GM21390 (cell line): ENCODE data around the gene USP13.

Experiments
- ATAC-seq: cut with Tn5 transposase; IDR thresholded peaks from one replicate; pipeline ENCODE4 v1.9.1; 2021; ENCODE audit not compliant: unreplicated experiment

Gene USP13

DNA sequence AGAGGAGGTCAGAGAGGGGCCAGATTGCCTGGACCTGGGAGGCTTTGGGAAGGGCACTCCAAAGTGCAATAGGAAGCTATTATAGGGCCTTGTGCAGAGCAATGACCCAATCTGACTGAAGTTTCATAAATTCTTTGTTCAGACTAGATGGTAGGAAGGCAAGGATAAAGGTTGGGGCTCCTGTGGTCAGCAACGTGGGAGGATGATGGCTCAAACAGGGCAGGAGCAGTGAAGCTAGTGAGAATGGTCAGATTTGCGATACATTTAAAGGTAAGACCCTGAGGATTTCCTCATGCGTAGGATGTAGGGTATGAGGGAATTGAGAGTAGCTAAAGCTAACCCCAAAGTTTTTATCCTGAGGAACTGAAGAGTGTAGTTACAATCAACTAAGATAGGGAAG is 139.0 kb downstream of the USP13 start:
- ATAC-seq, result no peak

DNA sequence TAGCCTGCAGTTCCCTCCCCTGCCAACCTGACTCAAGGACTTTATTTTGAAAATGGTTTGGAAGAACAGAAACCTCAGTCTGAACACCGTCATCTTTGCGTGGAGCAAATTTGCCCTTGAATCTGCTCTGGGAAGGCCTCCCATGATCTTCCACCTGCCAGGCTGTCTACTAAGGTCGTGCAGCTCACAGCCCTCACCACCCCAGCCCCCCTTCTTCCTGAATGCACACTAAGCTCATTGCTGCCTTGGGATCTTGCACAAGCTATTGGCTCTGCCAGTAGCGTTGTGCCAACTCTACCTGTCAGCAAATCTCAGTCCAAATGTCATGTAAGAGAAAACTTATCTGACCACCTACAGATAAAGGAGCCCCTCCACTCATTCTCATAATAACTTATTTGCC is 141.5 kb downstream of the USP13 start:
- no peak for ATAC-seq

DNA sequence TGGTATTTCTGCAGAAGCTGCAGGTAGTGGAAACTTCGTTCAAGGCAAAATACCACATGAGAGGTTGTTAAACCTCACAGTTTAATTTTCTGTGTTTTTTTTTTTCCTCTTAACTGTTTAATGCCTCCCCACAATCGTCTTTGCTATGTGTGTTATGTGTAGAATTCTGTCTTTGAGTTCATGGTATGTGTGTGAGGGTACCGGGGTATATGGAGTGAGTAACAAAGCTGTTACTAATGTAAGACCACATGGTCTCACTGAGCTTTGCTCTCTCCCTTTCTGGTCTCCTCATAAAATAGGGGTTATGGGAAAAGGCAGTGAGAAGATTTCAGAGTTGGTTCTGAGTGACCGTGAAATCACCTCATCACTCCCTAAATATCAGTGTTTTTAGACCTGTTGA is 143.6 kb downstream of the USP13 start:
- no peak for ATAC-seq

DNA sequence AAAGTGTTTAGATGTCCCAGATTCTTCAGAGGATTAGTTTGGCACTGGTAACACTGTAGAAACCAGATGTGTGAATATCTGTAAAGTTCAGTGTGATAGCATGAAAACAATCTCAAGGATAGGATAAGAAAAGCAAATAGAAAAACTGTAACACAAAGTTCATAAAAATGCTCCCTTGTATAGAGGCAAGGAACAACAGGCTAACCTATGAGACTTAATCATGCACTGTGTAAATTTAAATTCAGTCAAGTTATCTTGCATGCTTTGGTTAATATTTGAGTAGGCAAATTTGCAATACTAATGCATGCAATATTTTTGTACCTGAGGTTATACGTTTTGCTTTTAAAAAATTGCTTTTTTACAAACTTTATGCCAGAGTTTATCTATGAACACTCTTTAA is 144.4 kb downstream of the USP13 start:
- ATAC-seq, result no peak

DNA sequence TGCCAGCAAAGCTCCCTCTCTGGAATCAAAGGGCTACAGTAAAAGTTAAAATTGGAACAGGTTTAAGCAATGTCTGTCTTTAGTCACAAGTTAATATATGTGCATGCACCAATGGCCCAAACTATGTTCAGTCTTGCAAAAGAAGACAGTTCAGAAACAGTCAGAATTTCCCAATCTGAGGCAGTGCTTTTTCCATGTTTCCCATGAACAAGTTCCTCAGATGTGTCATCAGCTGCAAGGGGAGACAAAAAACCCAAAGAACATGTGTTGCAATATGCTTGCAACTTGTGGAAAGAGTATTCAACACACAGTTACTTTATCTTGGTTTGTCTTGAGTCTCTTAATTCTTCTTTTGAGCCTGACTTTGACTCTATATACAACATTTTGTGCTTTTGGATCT is 148.4 kb downstream of the USP13 start:
- ATAC-seq, result no peak

DNA sequence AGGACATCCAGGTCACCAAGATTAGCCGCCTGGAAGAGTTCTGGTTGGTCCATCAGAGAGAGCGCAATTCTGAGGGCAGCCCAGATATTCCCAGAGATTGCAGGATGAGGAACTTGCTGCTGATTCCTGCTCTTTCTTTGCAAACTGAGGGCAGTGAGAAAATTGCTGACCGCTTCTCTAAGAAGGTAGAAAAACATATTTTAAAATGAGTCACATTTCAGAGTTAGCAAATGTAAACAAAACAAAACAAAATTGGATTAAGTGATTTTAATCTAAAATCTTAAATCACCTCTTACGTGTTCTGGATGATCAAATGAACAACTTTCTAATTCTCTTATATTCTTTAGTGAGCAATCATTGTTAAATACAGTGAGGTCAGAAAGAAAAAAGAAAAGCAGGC is 149.0 kb downstream of the USP13 start:
- no peak for ATAC-seq

DNA sequence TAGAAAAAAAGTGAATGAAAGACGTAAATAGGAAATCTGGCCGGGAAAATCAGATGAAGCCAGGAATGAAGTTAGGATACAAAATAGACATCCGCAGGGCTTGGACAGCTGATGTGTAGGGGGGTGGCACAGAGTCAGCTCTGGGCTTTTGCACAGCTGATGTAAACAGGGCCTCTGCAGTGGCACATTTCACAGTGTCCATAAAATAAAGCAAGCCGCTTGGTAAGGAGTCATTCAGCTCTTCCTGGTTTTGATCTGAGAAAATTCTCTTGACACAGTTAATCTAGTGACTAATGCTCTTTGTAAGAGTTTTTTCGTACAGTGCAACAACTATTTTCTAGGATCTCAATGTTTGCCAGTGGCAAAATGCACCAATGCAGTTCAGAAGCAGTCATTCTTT is 153.3 kb downstream of the USP13 start:
- no peak for ATAC-seq

DNA sequence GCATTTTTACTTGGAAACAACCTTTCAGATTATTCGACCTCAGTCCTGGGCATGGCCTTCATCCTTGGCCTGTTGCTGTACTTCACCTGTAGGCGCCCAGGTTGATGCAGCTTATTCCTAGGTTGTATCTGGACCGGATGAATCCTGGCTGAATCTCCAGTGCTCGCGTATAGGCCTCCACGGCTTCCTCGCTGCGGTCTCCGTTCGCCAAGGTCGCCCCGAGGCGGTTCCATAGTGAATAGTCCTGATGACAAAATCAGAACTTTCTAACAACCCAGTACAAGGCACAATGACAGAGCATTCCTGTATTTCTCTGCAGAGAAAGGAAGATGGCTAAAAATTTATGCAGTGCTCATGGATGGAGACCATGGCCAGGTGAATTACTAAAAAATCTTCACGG is 154.7 kb downstream of the USP13 start:
- ATAC-seq, result no peak

DNA sequence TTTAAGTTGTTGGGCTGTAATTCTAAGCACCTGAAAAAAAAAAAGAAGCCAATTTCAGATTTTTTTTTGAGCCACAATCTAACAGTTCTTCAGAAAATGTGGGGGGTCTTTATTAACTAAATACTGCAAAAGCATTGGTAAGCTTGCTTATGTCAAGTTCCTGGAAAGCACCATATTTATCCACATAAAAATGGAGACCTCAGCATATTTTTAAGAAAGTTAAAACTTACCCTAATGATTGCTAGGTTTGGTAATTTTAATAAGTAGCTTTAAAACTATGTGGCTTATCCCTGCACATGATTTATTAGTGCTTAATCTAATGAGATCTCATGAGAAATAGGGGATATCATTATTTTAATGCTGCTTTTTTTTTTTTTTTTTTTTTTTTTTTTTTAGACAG is 156.8 kb downstream of the USP13 start:
- ATAC-seq, result no peak

DNA sequence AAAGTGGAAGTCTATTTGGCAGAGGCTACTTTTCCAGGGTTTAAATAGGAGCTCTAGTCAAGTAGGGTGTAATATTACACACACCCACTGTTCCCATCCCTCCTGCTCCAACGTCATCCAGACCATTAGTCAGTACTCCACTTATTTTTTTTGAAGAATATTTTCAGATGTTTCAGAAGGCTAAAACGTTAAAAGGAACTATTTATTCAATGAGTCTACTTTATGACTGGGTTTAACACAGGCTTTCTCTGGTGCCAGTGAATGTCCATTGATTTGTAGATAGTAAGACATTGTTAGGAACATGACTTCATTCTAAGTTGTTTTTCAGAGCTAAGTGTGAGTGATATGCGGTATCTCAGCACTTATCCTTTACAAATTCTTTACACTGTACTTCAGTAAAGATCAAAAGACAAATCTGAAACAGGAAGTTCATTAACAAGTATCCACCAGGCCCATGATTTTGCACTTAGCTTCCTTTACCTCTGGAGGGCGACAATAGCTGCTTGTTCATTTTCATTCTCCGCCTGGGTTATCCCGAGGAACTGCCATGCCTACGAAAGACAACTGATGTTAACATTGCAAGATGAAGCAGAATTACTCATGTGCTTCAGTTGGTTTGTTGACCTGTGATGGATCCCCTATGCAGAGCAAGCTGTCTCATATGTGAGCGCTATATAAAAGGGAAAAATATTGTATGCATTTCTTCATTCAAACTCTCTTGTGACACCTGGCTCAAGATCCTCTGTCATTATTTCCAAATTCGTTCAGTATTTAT is 158.7 kb downstream of the USP13 start:
- peak; percentile 93 for ATAC-seq

DNA sequence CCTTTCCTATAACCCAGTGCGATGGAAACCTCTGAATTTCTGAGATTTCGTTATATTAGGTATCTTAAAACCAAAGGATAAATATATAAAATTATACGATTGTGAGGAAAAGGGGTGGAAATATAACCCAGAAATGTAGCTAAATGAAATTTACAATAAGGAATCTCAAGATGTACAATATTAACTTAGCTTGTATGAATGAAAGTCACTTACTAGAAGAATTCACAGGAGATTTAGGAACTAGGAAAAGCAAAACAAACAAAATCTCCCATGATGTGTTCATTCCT is 159.2 kb downstream of the USP13 start:
- no peak for ATAC-seq

DNA sequence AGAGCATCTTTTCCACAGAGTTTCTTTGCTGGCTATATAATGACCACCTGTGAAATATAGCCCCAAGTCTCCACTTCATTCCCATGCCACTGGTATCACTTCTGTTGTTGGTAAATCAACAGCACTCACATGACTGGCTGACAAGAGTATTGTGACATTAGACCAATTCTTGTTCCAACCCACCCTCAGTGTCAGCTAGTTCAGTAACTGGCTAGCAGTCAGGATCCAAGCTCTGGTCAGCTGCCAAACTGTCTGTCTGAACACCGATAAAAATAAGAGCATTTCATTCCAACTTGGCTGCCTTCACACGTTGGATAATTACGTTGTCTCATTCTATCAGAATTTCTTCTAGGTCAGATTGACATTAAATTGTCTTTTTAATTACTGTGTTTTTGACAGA is 166.5 kb downstream of the USP13 start:
- no peak for ATAC-seq

DNA sequence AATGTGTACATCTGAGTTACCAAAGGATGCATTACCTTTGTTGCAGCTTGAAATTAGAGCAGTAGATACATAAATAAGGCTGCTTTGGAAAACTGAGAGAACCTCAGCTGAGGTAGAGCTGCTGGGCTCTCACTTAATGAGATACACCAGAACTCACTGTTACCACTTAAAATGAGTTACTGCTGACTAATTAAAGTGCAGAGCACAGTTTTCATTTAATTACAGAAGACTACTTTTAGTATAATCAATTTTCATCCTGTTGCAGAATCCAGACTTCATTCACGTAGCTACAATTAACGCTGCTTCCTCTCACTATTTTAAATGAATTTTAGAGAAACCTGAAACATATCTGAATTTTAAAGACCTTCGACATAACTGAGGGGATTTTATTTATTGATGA is 169.5 kb downstream of the USP13 start:
- no peak for ATAC-seq

DNA sequence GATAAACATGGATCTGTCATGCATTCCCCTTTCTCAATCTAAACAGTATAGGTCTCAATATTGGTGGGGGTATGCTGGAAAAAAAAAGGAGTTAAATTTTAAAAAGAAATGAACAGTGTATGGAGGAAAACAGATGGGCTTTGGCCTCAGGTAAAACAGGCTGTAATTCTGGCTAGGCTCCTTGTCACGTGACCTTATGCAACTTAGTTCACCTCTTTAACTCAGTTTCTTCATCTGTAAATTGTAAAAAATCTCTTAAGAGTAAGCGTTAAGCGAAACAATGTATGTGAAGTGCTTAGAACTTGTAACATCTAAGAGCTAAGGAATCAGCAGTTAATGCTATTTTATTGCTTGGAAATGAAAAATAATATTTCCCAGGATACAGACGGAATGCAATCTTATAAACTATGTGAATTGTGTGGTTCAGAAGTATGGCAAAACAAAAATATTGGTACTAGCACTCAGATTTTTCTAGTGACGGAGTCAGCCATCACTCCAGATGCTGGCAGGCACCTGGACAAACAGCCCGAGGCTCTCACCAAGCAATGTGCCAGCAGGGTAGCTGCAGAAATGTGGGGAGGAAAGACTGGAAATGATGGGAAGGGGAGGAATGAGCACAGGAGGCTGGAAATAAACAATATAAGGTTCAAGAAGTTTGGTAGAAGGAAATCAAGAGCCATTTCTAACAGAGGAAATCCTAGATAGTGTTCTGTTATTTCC is 172.8 kb downstream of the USP13 start:
- ATAC-seq, result no peak

DNA sequence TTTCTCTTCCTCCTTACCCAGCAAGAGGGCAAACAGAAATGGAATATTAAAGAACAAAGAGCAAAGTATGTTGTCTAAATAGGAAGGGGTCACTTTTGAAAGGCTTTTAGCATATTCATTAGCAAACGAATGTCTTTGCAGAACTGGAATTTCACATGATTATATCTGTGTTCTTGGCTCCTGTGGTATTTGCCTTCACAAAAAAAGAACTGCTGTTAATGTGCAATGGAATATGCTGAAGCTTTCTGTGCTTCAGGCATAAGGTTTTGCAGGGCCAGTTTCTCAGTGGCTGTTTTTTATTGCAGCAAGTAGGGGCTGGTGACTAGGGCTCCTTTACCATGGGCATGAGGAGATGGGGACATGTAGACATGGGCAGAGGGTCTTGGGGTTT is 173.4 kb downstream of the USP13 start:
- ATAC-seq, result no peak

DNA sequence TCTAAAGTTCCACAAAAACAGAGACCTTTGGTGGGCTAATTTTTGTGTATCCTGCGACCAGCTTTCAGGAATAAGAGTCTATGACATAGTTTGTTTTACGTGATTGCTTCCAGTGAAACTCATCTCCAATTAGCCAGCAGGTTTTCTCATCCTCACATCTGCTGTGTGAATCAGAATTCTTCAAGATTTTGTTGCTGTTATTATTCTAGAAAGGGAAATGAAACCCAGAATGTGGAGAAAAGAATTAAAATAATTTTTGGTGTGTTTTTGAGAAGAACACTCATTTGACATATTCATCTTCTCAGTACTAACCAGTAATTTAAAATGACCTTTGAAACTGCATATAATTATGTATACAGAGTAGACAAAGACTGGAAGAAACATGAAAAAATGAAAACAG is 175.9 kb downstream of the USP13 start:
- no peak for ATAC-seq

DNA sequence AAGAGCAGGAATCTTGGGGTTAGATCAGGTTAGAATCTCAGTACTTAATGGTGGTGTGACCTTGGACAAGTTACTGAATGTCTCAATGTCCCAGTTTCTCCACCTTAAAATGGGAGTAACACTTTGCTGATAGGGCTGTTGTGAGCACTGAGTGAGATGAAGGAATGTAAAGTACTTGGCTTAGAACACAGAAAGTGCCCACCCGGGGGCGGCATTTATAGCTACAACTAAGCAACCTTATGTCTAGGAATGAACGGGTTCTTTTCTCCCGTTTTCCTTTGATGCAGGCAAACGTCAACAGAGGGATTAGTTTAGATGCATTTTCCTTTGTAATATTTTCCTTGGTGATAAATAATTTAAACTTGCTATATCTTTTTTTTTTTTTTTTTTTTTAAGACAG is 176.6 kb downstream of the USP13 start:
- no peak for ATAC-seq

DNA sequence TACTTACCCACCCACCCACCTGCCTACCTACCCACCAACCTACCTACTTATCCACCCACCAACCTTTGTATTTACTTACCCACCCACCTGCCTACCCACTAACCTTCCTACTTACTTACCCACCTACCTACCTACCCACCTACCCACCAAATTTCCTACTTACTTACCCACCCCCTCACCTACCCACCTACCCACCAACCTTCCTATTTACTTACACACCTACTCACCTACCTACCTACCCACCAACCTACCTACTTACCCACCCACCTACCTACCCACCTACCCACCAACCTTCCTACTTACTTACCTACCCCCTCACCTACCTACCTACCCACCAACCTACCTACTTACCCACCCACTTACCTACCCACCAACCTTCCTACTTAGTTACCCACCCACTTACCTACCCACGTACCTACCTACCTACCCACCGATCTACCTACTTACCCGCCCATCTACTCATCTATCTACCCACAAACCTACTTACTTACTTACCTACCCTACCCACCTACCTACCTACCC is 179.6 kb downstream of the USP13 start:
- ATAC-seq, result no peak

DNA sequence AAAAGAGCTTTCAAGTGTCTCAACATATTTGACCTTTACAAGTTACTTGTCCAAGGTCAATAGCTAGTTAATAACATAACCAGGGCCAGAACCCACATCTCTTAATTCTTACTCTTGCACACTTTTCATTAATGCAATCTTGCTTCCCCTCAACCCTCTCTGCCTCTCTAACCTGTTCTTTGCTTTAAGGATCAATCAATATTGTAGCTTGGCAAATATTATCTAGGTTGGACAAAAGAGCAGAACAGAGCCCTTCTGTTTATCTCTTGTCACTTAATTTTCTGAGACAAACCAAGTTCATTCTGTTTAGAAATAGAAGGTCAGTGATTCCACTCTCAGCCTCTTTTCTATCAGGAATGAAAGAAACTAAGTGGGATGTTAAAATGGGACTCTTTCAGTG is 180.5 kb downstream of the USP13 start:
- no peak for ATAC-seq

DNA sequence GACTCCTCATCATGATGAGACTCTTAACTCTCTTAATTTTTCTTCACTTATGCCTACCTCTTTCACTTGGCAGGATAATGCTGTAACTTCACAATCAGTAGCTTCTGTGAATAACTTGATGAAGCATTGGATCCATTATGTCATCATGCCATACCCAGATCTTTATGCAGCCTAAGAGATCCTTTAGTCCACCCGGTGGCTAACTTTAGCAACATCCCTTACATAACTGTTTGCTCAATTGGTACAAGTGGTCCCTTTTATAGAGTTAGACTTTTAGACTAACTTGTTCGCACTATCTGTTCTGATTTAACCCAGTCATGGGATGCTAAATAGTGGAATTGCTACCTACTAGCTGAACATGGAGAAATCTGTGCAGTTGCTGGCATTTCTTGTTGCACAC is 184.5 kb downstream of the USP13 start:
- ATAC-seq, result no peak
